Measurements from ENCODE around the gene KCNH3.
"Not testable (repeated sequence)": the region's sequence is repeated elsewhere in the genome, so short reads cannot be mapped to it uniquely, and the experiment has no call there.

KCNH3 gene

GRCh38 chr12:49538510-49539403 is at the start of gene KCNH3:
Gene KCNH3, plus strand, starts transcription at chr12:49539030. Its CDS starts 387 bp downstream, at chr12:49539417.
- peak; percentile 80 for DNase-seq (ENCODE audit: low read depth)

- no peak for DNase-seq (ENCODE audit: low read depth)
Measured at GRCh38 chr12:49489154-49489553, 49.7 kb upstream of the KCNH3 start.

- DNase-seq (ENCODE audit: low read depth), result no peak
Measured at GRCh38 chr12:49489720-49490119, 49.1 kb upstream of the KCNH3 start.

- no peak for DNase-seq (ENCODE audit: low read depth)
Measured at GRCh38 chr12:49491823-49492222, 47.0 kb upstream of the KCNH3 start.

GRCh38 chr12:49493900-49494299 is 44.9 kb upstream of the KCNH3 start:
- DNase-seq (ENCODE audit: low read depth), result no peak

- DNase-seq (ENCODE audit: low read depth), result no peak
Measured at GRCh38 chr12:49496417-49497360, 42.1 kb upstream of the KCNH3 start.

- DNase-seq (ENCODE audit: low read depth), result no peak
Measured at GRCh38 chr12:49501895-49502294, 36.9 kb upstream of the KCNH3 start.

GRCh38 chr12:49502590-49502989 is 36.2 kb upstream of the KCNH3 start:
- DNase-seq (ENCODE audit: low read depth), result no peak

- DNase-seq (ENCODE audit: low read depth), result no peak
Measured at GRCh38 chr12:49503674-49504180, 35.1 kb upstream of the KCNH3 start.

- DNase-seq (ENCODE audit: low read depth), result no peak
Measured at GRCh38 chr12:49505672-49506071, 33.2 kb upstream of the KCNH3 start.

GRCh38 chr12:49507139-49507538 is 31.7 kb upstream of the KCNH3 start:
- DNase-seq (ENCODE audit: low read depth), result no peak

- DNase-seq (ENCODE audit: low read depth), result not testable (repeated sequence)
Measured at GRCh38 chr12:49509681-49510080, 29.1 kb upstream of the KCNH3 start.

GRCh38 chr12:49511410-49511809 is 27.4 kb upstream of the KCNH3 start:
- no peak for DNase-seq (ENCODE audit: low read depth)

- DNase-seq (ENCODE audit: low read depth), result no peak
Measured at GRCh38 chr12:49512546-49512945, 26.3 kb upstream of the KCNH3 start.

GRCh38 chr12:49515266-49515665 is 23.6 kb upstream of the KCNH3 start:
- DNase-seq (ENCODE audit: low read depth), result no peak

GRCh38 chr12:49518914-49519573 is 19.8 kb upstream of the KCNH3 start:
- DNase-seq (ENCODE audit: low read depth), result no peak

- DNase-seq (ENCODE audit: low read depth), result no peak
Measured at GRCh38 chr12:49519574-49519936, 19.3 kb upstream of the KCNH3 start.

GRCh38 chr12:49521389-49521788 is 17.4 kb upstream of the KCNH3 start:
- DNase-seq (ENCODE audit: low read depth), result no peak

- DNase-seq (ENCODE audit: low read depth), result no peak
Measured at GRCh38 chr12:49524660-49525324, 14.0 kb upstream of the KCNH3 start.

GRCh38 chr12:49525942-49526341 is 12.9 kb upstream of the KCNH3 start:
- DNase-seq (ENCODE audit: low read depth), result no peak

- DNase-seq (ENCODE audit: low read depth), result no peak
Measured at GRCh38 chr12:49527361-49528130, 11.3 kb upstream of the KCNH3 start.
